NCI-H460 (cell line): ENCODE results near the gene CDH23. TPM values are rescaled to one million over a fixed set of nuclear protein-coding genes. Genes with fewer than 3 reads are reported as not detected.
A peak's percentile ranks its signal among the peaks of the same experiment; 100 is the strongest.

Experiments
- DNase-seq: peaks from one replicate; pipeline ENCODE4 v3.0.0-alpha.2; 2016; ENCODE audit warnings: low read depth; ENCODE audit errors: extremely low read depth
- total RNA-seq: library from RNA; depleted of rRNA; stranded (reverse); fragments of >200 nt; shearing (Covaris generic); gene quantifications from 2 replicates; pipeline ENCODE4 v1.2.3, GENCODE V29; 2014

The CDH23 gene
- total RNA-seq, 1 experiment from 2014 or later: under 0.01 TPM

DNA sequence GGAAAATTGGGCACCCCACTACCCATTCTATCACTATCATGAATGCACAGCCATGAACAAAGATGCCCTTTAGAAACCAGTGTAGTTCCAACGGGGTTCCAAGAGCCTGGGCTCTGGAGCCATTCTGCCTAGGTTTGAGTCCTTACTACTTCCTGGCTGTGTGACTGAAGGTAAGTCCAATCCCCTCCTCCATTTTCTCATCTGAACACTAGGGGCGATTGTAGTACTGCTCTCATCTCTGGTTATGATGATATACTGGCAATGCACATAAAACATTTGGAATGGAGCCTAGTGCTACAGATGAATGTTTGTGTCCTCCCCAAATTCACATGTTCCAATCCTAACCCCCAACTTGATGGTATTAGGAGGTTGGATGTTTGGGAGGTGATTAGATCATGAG, 28.1 kb upstream of the CDH23 start:
- no peak for DNase-seq

- no peak for DNase-seq
Observed at GRCh38 chr10:71369602-71370001, 27.1 kb upstream of the CDH23 start.

GRCh38 chr10:71370031-71370430, 26.7 kb upstream of the CDH23 start:
- no peak for DNase-seq

DNA sequence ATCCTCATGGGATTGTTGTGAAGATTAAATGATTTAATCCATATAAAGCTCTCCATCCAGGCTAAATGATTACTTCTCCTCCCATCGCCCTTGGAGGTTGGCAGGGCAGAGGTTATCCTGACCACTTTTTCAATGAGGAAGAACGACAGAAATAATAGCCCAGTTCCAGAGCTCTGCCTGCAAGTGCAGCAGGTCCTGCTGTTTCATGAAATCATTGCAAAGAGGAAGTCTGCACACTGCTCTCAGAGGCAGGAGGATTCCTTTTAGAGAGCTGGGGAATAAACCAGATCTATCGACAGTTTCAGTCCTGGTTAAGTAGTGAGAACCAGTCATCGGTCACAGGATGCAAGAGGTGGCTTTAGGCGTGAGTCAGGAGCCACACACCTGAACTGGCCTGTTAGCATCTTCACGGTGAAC, 25.0 kb upstream of the CDH23 start:
- no peak for DNase-seq

DNA sequence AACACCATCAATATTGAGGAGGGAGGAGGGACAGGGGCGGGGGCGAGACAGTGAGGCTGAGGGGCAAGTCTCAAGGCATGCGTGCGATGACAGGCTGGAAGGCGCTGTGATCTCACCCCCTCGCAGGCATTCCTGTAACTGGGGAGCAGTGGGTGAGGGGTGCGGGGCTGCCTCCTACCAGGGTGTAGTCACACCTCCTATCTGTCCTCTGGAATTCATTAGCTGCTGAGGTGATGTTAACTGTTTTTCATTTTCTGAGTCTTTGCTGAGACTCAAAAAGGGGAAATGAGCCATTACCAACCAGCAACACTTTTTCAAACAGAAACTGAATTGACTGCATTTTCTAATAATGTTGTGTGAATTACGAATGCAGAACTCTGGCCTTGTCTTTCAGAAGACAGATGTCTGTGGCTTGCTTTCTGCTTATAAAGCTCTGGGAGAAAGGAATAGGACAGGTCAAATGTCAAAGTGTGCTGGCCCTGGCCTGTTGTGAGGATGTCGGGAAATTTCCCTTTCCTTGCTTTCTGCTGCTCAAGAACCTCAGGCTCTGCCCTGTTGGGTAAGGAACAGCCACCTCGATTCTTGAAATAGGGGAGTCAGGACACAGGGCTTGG, 23.7 kb upstream of the CDH23 start:
- DNase-seq: no peak

DNA sequence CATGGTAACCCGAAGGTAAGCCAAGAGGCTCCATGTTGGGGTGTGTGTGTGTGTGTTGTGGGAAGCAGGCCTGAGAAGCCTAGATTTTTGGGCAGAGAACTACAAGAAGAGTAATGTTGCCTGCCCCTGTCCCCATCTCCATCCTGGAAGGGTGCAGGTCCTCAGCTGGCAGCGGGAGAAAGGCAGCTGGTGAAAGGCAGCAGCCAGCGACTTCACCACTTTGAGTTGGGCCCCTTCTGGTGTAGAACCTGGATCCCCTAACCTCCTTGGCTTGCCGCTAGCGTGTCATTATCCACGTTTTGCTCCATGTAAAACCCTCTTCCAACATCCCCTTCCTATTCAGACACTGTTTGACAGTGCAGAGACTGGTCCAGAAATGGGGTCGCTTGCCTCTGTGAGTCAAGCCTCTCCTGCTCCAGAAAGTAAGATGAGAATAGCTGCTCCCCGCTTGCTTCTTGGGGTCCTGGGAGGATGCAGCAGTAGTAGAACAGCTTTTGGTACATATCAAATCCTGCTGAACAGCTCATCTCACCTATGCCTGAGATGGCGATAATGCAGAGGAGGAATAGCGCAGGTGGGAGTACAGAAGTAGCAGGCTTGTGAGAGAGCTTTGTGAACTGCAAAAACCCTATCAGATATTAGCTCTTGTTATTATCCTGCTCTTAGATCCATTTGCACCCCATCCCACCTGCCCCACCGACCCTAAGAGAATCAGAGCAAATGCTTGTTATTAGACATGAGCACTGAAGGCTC, 22.1 kb upstream of the CDH23 start:
- DNase-seq: no peak

- no peak for DNase-seq
Observed at GRCh38 chr10:71375952-71376351, 20.8 kb upstream of the CDH23 start.

- no peak for DNase-seq
Observed at GRCh38 chr10:71378336-71379117, 18.2 kb upstream of the CDH23 start.

GRCh38 chr10:71379118-71379766, 17.5 kb upstream of the CDH23 start:
- no peak for DNase-seq

- DNase-seq: no peak
Observed at GRCh38 chr10:71380841-71381240, 15.9 kb upstream of the CDH23 start.

DNA sequence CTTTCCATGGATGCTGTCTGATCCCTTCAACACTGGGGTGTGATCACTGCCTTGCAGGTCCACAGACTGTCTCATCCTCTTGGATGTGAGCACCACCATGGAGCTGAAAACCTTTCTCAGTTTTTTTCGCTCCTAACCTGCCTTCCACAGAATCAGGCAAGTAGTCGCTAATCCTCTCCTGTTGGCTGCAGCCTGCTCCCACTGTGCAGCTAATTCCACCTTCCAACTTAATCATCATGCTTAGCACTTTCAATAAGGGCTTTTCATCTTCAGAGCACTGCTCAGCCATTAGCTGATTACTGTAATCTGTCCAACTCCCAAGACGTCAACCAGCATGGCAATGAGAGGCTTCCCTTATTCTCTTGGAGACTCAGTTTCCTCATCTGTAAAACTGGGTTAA, 15.1 kb upstream of the CDH23 start:
- DNase-seq: no peak

DNA sequence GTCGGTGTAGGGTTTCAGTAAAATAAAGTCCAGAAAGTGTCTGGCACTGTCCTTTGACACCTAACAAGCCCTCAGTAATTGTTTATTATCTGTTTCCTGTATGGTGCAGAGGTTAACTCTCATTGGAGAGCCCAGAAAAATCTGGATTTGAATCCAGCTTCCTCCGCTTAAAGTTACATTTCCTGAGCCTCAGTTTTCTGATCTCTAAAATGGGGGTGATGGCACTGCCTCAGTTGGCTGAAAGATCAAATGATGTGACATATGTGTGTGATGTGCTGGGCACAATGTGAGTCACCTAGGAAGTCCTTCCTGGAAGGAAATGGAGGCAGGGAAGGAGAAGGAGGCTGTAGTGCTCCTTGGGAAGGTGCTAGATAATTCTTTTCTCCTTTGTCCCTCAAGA, 14.7 kb upstream of the CDH23 start:
- no peak for DNase-seq

- DNase-seq: no peak
Observed at GRCh38 chr10:71382757-71383156, 14.0 kb upstream of the CDH23 start.

GRCh38 chr10:71383972-71384687, 12.6 kb upstream of the CDH23 start:
- DNase-seq: peak; percentile 40

DNA sequence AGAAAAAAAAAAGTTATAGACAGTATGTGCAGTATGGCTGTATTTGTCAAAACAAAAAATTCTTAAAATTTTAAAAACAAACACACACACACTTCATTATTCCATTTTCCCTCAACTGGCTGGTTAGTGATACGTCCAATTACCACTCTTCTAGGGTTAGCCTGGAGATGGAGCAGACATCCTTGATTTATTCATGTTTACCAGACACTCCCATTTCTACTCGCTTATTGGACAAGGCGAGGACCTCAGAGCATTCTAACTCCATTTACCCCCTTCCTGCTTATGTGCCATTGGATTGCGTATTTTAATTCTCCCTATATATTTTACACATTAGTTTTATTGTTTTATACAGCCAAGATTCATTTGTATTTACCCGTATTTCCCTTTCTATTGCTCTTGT, 8.5 kb upstream of the CDH23 start:
- no peak for DNase-seq

- no peak for DNase-seq
Observed at GRCh38 chr10:71388583-71389310, 8.0 kb upstream of the CDH23 start.

DNA sequence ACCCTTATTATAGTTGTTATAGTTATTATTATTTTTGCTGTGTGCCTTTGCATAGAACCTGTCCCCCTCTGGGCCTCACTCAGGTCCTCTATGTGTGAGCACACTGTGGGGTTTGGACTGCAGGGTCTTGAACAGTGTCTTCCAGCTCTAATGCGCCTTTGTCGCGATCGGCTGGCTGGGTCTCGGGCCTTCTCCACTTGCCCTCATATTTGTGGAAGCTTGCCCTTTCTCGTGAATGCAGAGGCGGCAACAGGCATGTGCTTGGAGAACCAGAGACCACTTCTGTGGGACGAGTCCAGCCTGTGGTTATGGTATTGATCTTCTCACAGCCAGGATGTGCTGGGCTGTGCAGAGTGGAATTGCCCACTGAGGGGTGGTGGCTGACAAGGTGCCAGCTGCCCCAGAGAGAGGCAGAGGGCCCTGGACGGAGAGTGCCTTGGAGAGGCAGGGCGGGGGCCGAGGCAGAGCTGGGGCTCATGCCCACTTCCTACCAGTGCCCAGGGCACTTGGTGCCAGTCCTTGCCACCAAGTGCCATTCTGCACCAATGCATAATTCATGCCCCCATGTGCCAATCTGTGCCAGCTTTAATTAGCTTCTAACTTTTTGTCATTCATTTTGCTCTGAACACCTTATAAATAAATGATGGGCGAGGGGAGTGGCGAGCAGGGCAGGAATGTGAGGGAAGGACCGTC, 6.8 kb upstream of the CDH23 start:
- DNase-seq: no peak

DNA sequence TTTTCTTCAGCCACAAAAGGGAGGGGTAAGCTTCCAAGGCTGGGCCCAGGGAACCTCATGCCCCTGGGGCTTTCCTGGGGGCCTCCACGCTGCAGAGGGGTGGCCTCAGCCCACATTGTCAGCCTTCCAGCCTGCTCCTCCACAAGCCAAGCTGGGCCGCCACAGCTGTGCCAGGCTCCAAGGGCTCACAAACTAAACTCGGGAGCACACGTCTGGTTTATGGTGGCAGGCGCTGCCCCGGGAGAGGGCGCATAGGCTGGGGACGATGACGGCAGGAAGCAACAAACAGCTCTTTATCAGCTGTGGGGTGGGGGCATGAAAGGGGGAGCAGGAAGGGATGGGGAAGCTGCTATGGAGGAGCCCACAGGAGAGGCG, 6.3 kb upstream of the CDH23 start:
- no peak for DNase-seq

- no peak for DNase-seq
Observed at GRCh38 chr10:71390921-71391690, 5.6 kb upstream of the CDH23 start.
